ENCODE measurements around the gene TEX9.

Gene TEX9

DNA sequence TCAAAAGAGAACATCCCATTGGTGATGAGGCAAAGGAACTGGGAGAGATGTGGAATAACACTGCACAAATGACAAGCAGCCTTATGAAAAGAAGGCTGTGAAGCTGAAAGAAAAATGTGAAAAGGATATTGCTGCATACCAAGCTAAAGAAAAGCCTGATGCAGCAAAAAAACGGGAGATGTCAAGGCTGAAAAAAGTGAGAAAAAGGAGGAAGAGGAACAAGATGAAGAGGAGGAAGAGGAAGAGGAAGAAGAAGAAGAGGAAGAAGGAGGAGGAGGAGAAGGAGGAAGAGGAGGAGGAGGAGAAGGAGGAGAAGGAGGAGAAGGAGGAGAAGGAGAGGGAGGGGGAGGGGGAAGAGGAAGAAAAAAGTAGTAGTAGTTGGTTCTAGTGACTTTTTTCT lies 41.8 kb upstream of the TEX9 start:
- Histone ChIP-seq H3K4me3 (ENCODE audit: severe bottlenecking) (no peak overlapping the region), H3K27me3 (ENCODE audit: insufficient read depth, poor library complexity, severe bottlenecking) (no peaks in the 10 kb centered on the region), H3K36me3 (ENCODE audit: low read depth) (no peaks in the 10 kb centered on the region), H3K4me1 (ENCODE audit: insufficient read depth, poor library complexity, severe bottlenecking) (peaks cover 37% of the 10 kb centered on the region), H3K27ac (ENCODE audit: poor library complexity, severe bottlenecking) (no peak overlapping the region), H3K9me3 (ENCODE audit: severe bottlenecking) (no peaks in the 10 kb centered on the region)
- TF ChIP-seq, protein P1, sequence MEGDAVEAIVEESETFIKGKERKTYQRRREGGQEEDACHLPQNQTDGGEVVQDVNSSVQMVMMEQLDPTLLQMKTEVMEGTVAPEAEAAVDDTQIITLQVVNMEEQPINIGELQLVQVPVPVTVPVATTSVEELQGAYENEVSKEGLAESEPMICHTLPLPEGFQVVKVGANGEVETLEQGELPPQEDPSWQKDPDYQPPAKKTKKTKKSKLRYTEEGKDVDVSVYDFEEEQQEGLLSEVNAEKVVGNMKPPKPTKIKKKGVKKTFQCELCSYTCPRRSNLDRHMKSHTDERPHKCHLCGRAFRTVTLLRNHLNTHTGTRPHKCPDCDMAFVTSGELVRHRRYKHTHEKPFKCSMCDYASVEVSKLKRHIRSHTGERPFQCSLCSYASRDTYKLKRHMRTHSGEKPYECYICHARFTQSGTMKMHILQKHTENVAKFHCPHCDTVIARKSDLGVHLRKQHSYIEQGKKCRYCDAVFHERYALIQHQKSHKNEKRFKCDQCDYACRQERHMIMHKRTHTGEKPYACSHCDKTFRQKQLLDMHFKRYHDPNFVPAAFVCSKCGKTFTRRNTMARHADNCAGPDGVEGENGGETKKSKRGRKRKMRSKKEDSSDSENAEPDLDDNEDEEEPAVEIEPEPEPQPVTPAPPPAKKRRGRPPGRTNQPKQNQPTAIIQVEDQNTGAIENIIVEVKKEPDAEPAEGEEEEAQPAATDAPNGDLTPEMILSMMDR (IDR thresholded peaks at IDR 0.05; ENCODE audit: poor library complexity, severe bottlenecking), result no peak
- DNase-seq (ENCODE audit: low spot score) (no peak), ATAC-seq (ENCODE audit: low read depth) (no peak)

DNA sequence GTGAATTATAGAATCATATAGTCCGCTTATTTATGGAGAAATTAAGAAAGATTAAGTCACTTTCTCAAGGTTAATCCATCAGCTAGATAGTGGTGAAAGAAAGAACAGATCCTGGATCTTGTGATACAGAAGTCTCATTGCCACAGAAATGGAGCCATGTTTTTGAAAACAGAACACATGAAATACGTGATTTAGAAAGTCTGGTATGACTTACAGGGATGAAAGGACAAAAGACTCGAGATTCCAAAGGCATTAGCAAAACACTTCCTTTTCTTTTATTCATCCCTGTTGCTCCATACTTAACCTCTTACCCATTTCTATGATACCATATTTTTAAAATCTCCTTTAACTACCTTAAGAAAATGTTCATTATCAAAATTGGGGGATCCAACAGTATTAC lies 40.0 kb upstream of the TEX9 start:
- H3K27ac ChIP-seq (ENCODE audit: poor library complexity, severe bottlenecking), result peak overlapping the region; percentile 43
- H3K4me3 ChIP-seq (ENCODE audit: severe bottlenecking), result no peak overlapping the region
- H3K27me3 ChIP-seq (ENCODE audit: insufficient read depth, poor library complexity, severe bottlenecking), result no peaks in the 10 kb centered on the region
- peaks cover 37% of the 10 kb centered on the region for H3K4me1 ChIP-seq (ENCODE audit: insufficient read depth, poor library complexity, severe bottlenecking)
- H3K36me3 ChIP-seq (ENCODE audit: low read depth), result no peaks in the 10 kb centered on the region
- ATAC-seq (ENCODE audit: low read depth) (peak; percentile 44), DNase-seq (ENCODE audit: low spot score) (no peak)
- TF ChIP-seq, protein P1 (IDR thresholded peaks at IDR 0.05; ENCODE audit: poor library complexity, severe bottlenecking), result no peak
- H3K9me3 ChIP-seq (ENCODE audit: severe bottlenecking), result no peaks in the 10 kb centered on the region

DNA sequence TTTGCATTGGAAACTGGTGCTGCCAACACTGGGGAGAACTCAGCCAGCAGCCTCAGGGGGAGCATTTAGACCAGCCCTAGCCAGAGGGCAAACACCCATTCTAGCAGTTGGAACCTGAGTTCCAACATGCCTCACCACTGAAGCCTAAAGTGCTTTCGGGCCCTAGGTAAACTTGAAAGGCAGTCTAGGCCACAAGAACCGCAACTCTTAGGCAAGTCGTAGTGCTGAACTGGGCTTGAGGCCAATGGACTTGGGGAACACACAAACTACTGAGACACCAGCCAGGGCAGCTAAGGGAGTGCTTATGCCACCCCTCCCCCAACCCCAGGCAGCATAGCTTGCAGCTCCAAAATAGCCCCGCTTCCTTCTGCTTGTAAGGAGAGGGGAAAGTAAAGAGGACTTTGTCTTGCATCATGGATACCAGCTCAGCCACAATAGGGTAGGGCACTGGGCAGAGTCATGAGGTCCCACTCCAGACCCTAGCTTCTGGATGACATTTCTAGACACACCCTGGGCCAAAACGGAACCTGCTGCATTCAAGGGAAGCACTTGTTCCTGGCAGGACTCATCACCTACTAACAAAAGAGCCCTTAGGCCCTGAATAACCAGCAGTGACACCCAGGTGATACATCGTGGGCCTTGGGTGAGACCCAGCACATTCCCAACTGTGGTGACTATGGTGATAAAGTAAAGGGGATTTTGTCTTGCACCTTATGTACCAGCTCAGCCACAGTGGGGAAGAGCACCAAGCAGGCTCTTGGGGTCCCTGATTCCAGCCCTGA lies 37.3 kb upstream of the TEX9 start:
- ATAC-seq (ENCODE audit: low read depth) (peak; percentile 93), DNase-seq (ENCODE audit: low spot score) (peak; percentile 95)
- peak overlapping the region; percentile 22 for H3K27ac ChIP-seq (ENCODE audit: poor library complexity, severe bottlenecking)
- TF ChIP-seq, protein P1 (IDR thresholded peaks at IDR 0.05; ENCODE audit: poor library complexity, severe bottlenecking), result no peak
- no peaks in the 10 kb centered on the region for H3K36me3 ChIP-seq (ENCODE audit: low read depth)
- peaks cover 2% of the 10 kb centered on the region for H3K9me3 ChIP-seq (ENCODE audit: severe bottlenecking)
- peaks cover 30% of the 10 kb centered on the region for H3K4me1 ChIP-seq (ENCODE audit: insufficient read depth, poor library complexity, severe bottlenecking)
- H3K27me3 ChIP-seq (ENCODE audit: insufficient read depth, poor library complexity, severe bottlenecking), result no peaks in the 10 kb centered on the region
- H3K4me3 ChIP-seq (ENCODE audit: severe bottlenecking), result no peak overlapping the region

DNA sequence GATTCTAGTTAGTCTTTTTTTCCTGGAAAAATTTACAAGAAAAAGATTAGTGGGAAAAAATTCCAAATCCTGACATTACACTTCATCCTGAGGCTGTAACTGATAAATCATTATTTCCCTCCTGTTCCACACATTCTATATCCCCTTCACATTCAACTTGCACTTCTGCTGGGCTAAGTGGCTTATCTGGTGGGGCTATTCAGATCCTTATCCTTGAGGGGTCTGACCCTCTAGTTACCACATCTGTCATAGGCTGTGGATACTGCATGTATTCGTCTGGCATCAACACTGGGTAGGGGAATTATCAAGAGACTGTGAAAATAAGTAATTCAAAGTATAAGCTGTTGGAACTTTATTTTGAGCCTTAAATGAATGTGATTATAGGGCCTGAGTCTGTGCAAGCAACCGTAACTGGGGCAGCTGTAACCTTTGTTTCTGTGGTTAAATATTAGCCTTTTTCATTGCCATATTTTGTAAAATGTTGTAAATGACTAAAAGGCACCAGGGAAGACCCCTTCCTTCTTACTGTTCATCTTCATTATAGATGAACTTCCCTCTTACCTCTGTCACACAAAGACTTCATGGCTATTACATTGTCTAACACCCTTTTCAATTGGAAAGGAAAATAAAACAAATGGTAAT lies 28.0 kb upstream of the TEX9 start:
- DNase-seq (ENCODE audit: low spot score) (no peak), ATAC-seq (ENCODE audit: low read depth) (no peak)
- TF ChIP-seq, protein P1 (IDR thresholded peaks at IDR 0.05; ENCODE audit: poor library complexity, severe bottlenecking), result no peak
- Histone ChIP-seq H3K27ac (ENCODE audit: poor library complexity, severe bottlenecking) (no peak overlapping the region), H3K4me1 (ENCODE audit: insufficient read depth, poor library complexity, severe bottlenecking) (peaks cover 25% of the 10 kb centered on the region), H3K36me3 (ENCODE audit: low read depth) (no peaks in the 10 kb centered on the region), H3K9me3 (ENCODE audit: severe bottlenecking) (no peaks in the 10 kb centered on the region), H3K27me3 (ENCODE audit: insufficient read depth, poor library complexity, severe bottlenecking) (no peaks in the 10 kb centered on the region), H3K4me3 (ENCODE audit: severe bottlenecking) (no peak overlapping the region)

DNA sequence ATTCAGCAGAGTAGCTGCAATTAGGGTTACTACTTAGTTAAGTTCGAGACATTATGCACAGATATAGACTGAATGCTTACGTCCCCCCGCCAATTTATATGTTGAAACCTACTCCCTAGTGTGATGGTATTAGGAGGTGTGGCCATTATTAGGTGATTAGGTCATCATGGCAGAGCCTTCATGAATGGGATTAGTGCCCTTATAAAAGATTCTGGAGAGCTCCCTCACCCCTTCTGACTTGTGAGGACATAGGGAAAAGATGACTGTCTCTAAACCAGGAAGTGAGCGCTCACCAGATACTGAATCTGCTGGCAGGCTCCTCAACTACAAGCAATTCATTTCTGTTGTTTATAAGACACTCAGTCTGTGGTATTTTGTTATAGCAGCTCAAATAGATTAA lies 25.6 kb upstream of the TEX9 start:
- no peaks in the 10 kb centered on the region for H3K36me3 ChIP-seq (ENCODE audit: low read depth)
- no peaks in the 10 kb centered on the region for H3K27me3 ChIP-seq (ENCODE audit: insufficient read depth, poor library complexity, severe bottlenecking)
- TF ChIP-seq, protein P1 (IDR thresholded peaks at IDR 0.05; ENCODE audit: poor library complexity, severe bottlenecking), result no peak
- no peak for DNase-seq (ENCODE audit: low spot score)
- no peak overlapping the region for H3K4me3 ChIP-seq (ENCODE audit: severe bottlenecking)
- ATAC-seq (ENCODE audit: low read depth), result peak; percentile 26; the same call in 1 of the 3 replicates
- H3K4me1 ChIP-seq (ENCODE audit: insufficient read depth, poor library complexity, severe bottlenecking), result peaks cover 28% of the 10 kb centered on the region
- H3K27ac ChIP-seq (ENCODE audit: poor library complexity, severe bottlenecking), result no peak overlapping the region
- H3K9me3 ChIP-seq (ENCODE audit: severe bottlenecking), result no peaks in the 10 kb centered on the region

Data from RWPE2 (cell line).